ENCODE measurements around the gene FOXN4.

The FOXN4 gene

DNA sequence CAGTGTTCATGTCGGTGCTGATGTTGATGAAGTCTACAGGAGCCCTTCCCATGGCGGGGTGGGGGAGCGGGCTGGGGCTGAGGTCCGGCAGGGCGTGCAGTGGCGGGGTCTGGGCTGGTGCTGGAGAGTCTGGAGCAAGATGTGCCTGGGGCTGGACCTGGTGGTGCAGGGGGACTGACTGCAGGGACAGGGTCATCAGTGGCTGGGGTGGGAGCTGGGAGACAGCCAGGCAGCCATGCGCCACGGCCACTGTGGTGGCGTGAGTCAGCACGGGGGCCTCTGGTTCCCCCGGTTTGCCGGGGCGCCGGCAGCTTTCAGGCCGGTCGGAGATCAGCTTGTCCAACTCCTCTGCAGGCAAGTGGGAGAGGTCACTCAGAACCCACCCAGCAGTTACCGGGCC, 27.6 kb downstream of the FOXN4 start:
- DNase-seq (ENCODE audit: low read depth), result no peak

DNA sequence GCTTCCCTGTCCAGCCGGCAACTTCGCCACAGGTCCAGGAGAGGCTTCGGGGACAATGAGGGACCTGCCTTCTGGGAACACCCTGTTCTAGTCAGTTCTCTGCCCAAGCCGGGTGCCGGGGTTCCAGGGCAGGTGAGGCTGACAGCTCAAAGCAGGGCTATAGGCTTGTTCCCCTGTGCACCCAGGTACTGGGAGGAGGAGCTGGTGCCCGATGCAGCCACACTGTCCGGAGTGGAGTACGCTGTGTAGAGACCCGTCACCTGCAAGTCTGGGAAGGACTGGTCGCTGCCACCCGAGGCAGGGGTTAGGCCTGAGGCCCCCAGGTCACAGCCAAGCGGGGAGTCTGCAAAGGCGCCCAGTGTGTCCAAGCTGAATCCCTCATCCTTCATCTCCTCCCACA, 29.6 kb downstream of the FOXN4 start:
- DNase-seq (ENCODE audit: low read depth), result no peak

DNA sequence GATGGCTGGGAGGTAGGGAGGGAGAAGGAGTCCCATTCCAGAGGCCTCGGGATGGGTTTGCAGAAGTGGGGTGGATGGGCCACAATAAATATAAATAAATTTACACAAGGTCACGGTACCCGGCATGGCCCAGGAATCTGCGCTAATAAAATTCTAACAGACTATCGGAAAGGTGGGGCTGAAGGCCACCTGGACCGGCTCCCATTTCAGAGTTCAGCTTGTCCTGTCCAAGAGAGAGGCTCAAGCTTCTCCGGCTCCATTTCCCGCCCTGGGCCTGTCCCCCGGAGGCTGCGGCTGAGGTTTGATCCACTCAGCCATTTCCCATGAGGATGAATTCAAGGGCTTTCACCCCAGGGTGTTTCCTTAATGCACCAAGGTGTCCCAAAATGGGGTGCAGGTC, 30.2 kb downstream of the FOXN4 start:
- DNase-seq (ENCODE audit: low read depth), result no peak

DNA sequence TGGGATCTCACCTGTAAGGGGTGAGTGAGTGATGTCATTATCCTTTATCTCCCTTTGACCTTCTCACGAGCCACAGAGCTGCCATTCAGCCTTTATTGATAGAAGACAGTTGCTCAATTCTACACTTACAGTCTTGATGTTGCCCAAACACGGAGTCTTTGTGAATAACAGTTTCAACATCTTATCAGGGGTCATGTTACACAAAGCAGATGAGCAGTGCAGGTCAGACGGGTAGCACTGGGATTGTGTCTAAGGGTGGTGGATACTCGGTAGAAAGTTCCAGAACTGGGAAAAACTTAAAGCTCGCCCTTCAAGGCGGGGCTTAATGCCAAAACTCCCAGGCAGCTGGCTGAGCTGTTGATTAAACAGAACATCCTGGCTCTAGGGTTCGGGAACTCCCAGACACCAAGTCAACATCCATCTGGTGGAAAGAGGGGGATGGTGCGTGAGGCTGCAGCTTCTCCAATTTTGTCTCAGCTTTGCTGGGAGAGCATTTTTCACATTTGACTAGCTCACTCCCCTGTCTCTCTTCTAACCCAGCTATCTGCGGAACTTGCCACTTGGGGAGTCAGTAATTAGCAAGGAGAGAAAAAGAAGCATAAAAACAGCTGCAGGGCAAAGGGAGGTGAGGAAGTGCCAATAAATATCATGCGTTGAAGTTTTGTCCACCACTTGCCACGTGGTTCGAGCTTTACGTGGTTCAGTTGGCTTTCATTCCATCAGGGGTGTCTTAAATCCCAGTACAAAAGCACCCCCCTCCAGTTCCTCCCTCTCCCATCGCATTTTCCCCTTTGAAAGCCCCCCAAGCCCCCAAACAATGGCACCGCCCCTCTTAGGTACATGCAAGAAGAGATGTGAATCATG, 31.0 kb downstream of the FOXN4 start:
- no peak for DNase-seq (ENCODE audit: low read depth)

DNA sequence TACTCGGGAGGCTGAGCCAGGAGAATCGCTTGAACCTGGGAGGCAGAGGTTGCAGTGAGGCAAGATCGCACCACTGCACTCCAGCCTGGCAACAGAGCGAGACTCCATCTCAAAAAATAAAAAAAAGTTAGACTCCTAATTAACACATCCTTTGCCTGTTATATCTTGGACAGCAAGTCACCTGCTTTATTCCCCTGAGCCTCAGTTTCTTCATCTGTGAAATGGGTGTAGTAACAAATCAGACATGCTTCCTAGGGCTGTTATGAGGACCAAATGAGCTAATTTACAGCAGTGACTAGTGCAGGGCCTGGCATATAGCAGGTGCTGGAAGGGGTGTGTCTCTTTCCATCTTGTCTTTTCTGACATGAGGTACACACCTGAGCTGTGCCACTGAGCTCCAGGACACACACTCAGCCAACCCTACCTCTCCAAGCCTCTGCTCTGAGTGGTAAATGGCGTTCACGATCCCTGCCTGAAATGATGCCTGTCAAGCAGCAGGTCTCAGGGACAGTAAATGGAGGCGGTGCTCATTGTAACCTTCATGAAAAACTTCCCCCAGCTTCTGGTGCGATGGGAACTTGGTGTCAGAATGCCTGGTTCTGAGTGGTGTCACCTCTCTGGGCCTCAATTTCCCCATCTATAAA, 31.7 kb downstream of the FOXN4 start:
- DNase-seq (ENCODE audit: low read depth), result no peak

- DNase-seq (ENCODE audit: low read depth), result no peak
These were observed 32.9 kb downstream of the FOXN4 start for GRCh38 chr12:109276160-109276559.

DNA sequence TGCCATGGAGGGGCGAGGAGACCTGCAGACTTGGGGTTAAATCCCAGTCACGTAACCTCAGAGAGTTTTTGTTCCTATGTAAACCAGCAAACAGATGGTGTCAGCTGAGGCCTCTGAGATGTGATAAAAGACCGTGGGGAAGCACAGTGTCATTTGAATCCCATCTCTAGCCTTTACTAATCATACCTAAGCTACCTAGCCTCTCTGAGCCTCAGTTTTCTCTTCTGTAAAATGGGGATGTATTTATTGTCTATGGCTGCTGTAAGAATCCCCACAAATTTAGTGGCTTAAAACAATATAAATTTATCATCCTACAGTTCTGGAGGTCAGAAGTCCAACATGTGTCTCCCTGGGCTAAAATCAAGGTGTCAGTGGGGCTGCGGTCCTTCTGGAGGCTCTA, 33.9 kb downstream of the FOXN4 start:
- DNase-seq (ENCODE audit: low read depth), result no peak

GRCh38 chr12:109274381-109274780, 34.7 kb downstream of the FOXN4 start:
- DNase-seq (ENCODE audit: low read depth), result no peak

DNA sequence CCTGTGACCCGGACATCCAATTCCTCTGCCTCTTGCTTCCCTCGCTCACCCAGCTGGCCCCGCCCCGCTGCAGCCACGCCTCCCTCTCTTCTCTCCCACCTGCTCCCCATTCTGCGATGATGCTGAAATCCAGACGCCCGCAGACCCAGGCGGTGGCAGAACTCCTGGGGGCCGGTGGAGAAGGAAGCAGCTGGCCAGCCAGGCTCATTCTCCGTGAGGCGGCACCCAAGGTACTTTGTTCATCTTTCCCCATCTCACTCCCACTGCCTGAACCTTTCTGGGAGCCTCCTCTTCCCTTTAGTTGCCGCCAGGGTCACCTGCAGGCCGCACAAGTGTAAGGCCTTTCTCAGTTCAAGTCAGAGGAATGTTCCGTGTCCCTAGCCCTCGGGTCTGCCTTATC, 35.7 kb downstream of the FOXN4 start:
- no peak for DNase-seq (ENCODE audit: low read depth)

GRCh38 chr12:109271418-109271817, 37.7 kb downstream of the FOXN4 start:
- DNase-seq (ENCODE audit: low read depth), result no peak

DNA sequence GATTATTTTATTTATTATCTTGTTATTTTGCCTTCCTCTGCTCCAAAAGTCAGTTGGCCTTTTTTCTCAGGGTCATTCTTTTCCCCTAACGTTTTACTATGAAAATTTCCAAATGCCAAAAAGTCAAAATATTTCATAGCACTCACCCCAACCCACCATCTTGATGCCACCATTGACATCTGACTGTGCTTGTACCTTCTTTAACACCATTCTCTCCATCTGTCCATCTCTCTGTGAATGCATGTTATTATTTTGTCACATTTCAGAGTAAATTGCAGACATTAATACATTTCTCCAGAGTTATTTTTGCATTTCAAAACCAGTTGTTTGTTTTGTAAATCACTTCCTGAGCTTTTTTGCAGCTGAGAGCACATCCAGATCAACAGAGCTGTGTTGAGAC, 38.6 kb downstream of the FOXN4 start:
- no peak for DNase-seq (ENCODE audit: low read depth)

GRCh38 chr12:109269428-109269827, 39.7 kb downstream of the FOXN4 start:
- no peak for DNase-seq (ENCODE audit: low read depth)

- no peak for DNase-seq (ENCODE audit: low read depth)
These were observed 40.2 kb downstream of the FOXN4 start for GRCh38 chr12:109268896-109269295.

- no peak for DNase-seq (ENCODE audit: low read depth)
These were observed 41.7 kb downstream of the FOXN4 start for GRCh38 chr12:109267361-109267760.

GRCh38 chr12:109266106-109266879, 42.8 kb downstream of the FOXN4 start:
- DNase-seq (ENCODE audit: low read depth), result no peak

DNA sequence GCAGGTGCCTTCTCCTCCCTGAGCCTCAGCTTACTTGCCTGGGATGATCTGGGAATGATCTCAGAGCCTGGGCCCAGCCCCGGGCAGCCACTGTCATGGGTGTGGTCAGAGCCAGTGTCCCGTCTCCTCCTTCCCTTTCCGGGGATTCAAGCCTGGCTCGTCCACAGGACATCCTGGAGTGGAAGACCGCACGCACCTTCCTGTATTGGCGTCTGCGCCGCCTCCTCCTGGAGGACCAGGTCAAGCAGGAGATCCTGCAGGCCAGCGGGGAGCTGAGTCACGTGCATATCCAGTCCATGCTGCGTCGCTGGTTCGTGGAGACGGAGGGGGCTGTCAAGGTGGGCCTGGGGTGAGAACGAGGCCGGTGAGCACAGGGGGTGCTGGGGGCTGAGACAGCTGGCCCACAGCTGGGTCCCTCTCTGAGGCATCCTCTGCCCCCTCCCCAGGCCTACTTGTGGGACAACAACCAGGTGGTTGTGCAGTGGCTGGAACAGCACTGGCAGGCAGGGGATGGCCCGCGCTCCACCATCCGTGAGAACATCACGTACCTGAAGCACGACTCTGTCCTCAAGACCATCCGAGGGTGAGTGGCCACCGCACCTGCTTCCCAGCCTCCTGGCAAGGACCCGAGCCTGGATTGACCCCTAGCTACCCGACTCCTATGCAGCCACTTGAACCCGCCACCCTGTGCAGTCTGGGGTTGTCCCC, 44.0 kb downstream of the FOXN4 start:
- DNase-seq (ENCODE audit: low read depth), result no peak

- peak; percentile 6 for DNase-seq (ENCODE audit: low read depth)
These were observed 44.8 kb downstream of the FOXN4 start for GRCh38 chr12:109264095-109264942.

DNA sequence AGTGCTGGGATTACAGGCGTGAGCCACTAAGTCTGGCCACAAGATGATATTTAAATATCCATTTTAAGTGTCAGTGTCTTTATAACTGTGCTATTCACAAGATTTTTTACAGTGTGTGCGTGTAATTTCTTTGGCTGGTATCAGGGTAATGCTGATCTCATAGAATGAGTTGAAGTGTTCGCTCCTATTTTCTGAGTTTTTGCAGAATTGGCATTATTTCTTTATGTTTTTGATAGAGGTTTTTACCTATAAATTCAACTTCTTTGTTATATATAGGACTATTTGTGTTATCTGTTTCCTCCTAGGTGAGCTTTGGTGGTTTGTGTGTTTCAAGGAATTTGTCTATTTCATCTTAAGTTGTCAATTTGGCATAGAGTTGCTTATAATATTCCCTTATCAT, 45.6 kb downstream of the FOXN4 start:
- no peak for DNase-seq (ENCODE audit: low read depth)

DNA sequence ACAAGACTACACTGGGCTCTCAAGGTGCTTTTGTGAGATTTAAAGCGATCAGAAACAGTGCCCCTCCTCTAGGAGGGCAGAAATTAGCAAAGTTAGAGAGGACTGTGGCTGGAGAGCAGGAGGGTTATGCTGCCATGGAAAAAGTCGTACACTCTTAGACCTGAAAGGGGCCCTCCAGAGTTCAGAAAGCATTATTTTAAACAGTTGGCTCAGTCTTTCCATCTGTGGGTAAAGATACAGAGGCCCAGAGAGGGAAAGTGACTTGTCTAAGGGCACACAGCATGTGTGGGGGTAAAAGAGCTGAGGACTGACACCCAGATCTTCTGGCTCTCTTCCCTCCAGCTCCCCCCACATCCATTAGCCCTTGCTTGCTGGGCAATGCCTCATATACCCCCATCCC, 47.1 kb downstream of the FOXN4 start:
- DNase-seq (ENCODE audit: low read depth), result no peak

DNA sequence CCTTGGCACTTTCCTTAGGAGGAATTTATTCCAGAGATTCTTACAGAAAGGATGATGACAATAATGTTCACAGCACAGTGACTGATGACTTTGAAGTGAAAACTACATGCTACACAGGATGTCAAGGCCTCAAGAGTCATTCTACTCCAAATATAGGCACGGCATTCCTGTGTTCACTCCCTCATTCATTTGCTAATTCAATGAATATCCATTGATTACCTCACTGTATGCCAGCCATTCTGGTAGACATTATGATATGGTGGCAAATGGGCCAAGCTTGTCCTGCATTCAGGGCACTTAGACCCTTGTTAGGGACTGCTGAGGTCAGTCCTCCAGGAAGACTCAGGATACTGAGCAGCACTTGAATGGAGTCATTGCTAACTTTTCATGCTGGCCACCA, 48.0 kb downstream of the FOXN4 start:
- no peak for DNase-seq (ENCODE audit: low read depth)

DNA sequence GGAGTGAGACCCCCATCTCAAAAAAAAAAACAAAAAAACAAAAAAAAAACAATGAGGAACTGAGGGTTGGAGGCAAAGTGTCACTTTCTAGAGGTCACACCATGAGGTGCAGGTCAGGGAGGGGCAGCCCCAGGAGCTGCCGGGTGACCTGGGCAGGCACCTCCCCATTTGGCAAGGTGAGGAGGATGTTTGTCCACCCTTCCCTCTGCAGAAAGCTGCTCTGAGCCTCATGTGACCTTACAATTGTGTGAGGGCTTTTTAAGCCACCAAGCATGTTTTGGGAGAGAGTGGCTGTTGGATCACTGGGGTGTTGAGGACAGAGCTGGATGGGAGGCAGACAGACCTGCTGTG, 49.6 kb downstream of the FOXN4 start:
- DNase-seq (ENCODE audit: low read depth), result no peak
